ENCODE measurements around the gene HOPX.
A peak's percentile ranks its signal among the peaks of the same experiment; 100 is the strongest.

- peak in 3 of 4 donors; percentile 16 to 73 (median 22) for TF ChIP-seq POLR2A (IDR thresholded peaks at IDR 0.05)
- TF ChIP-seq CTCF (IDR thresholded peaks at IDR 0.05), result no peak
- TF ChIP-seq POLR2AphosphoS5 (IDR thresholded peaks at IDR 0.05), result peak in 1 of 2 donors; percentile 29
- TF ChIP-seq EP300 (IDR thresholded peaks at IDR 0.05), result peak in 1 of 4 donors; percentile 61
Measured at GRCh38 chr4:56680266-56680665, 830 bp downstream of the HOPX start.
